Measurements from ENCODE around the gene NKD1. TPM values are rescaled to one million over a fixed set of nuclear protein-coding genes. Genes with fewer than 3 reads are reported as not detected.
A peak's percentile ranks its signal among the peaks of the same experiment; 100 is the strongest.

Gene NKD1
- total and polyA plus RNA-seq, 5 experiments from 2014 or later = 0.07 to 5.9 (median 1.4) TPM

DNA sequence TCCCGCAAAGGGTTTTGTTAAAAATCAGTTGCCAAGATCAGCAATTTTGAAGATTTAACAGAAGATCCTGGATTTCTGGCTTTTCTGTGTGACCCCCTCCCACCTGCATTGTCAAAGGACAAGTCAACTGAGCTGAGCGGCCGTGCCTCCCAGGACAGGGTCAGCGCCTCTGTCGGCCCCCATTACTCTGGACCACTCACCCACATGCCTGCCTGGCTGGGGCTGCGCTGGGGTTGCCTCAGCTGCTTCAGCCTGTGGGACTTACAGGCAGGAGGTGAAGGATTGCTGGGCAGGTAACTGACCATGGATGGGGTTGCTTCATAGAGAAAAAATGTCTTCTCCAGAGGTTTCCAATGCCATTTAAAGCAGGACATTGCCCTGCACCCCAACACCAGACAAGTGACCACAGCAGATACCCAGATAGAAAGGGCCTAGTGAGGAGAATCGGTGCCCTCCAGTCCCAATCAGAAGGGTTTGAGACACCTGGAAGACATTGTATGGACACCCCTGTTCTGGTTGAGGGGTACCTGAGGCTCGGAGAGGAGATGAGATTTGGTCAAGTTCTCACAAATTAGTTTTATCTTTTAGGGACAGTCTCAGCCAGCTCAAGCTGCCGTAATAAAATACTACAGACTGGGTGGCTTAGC, 80.1 kb downstream of the NKD1 start:
- Mint-ChIP-seq H3K9me3 (no peaks in the 10 kb centered on the region), H3K36me3 (peaks cover 0 to 10% (median 3%) of the 10 kb centered on the region in 3 donors), H3K4me3 (no peak overlapping the region), H3K27me3 (peaks cover 0 to 1% (median 0%) of the 10 kb centered on the region in 5 donors), H3K27ac (peak overlapping the region in 1 of 10 donors; percentile 90), H3K4me1 (peaks cover 19 to 45% (median 34%) of the 10 kb centered on the region in 4 donors)
- POLR2A ChIA-PET = interaction anchor here (0.8 to 1.5 kb wide), 3 partner anchors 25 to 106 kb away, joined by 3 read pairs; no protein-coding TSS in a partner anchor
- ATAC-seq = no peak
- DNase-seq = no peak

DNA sequence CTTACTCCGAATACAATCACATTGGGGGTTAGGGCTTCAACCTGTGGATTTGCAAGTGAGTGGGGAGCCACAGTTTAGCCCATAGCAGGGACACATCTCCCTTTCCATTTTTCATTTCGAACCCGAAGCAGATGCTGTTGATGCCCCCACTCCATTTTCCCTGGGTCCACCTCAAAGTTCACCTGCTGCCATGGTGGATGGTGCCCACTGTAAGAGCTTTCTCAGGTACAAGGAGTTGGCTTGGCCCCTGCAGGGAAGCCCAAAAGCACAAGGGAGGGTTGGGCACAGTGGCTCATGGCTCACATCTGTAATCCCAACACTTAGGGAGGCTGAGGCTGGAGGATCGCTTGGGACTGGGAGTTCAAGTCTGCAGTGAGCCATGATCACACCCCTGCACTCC, 81.1 kb downstream of the NKD1 start:
- Mint-ChIP-seq H3K4me1 (peaks cover 14 to 34% (median 25%) of the 10 kb centered on the region in 4 donors), H3K27me3 (peaks cover 0 to 1% (median 0%) of the 10 kb centered on the region in 5 donors), H3K27ac (no peak overlapping the region), H3K36me3 (peaks cover 3 to 16% (median 6%) of the 10 kb centered on the region in 3 donors), H3K4me3 (no peak overlapping the region), H3K9me3 (no peaks in the 10 kb centered on the region)
- DNase-seq (no peak), ATAC-seq (no peak)
- POLR2A ChIA-PET = no interaction called here

DNA sequence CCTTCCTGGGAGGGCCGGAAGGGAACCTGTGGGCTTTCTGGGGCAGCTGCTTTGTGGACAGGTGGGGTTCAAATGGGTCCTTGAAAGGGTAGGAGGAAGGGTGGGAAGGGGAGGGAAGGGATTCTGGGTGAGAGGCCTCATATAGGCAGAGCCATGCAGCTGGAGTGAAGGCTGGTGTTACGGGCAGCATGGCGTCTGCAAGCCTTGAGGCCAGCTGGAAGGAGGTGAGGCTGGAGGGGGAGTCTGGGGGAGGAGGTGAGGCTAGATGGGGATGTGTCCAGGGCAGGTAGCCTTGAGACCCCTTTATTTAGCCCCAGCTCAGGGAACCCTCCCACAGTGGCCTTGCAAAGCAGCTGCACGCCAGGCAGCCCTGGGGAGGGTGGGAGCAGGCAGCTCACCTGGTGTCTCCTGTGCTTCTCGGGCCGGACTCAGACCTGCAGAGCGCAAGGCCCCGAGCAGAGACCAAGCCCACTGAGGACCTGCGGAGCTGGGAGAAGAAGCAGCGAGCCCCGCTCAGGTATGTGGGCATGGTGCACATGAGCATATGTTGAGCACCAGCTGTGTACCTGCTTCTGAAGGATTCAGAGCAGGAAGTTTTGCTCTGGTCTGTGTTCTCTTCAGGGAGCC, 82.3 kb downstream of the NKD1 start:
- DNase-seq (no peak), ATAC-seq (no peak)
- Mint-ChIP-seq H3K4me3 (no peak overlapping the region), H3K9me3 (no peaks in the 10 kb centered on the region), H3K36me3 (peaks cover 5 to 17% (median 7%) of the 10 kb centered on the region in 3 donors), H3K4me1 (peaks cover 13 to 24% (median 22%) of the 10 kb centered on the region in 4 donors), H3K27me3 (peaks cover 0 to 1% (median 0%) of the 10 kb centered on the region in 5 donors), H3K27ac (no peak overlapping the region)
- POLR2A ChIA-PET = interaction anchor here (0.5 kb wide), 1 partner anchor 36 kb away, joined by 3 read pairs; no protein-coding TSS in a partner anchor

DNA sequence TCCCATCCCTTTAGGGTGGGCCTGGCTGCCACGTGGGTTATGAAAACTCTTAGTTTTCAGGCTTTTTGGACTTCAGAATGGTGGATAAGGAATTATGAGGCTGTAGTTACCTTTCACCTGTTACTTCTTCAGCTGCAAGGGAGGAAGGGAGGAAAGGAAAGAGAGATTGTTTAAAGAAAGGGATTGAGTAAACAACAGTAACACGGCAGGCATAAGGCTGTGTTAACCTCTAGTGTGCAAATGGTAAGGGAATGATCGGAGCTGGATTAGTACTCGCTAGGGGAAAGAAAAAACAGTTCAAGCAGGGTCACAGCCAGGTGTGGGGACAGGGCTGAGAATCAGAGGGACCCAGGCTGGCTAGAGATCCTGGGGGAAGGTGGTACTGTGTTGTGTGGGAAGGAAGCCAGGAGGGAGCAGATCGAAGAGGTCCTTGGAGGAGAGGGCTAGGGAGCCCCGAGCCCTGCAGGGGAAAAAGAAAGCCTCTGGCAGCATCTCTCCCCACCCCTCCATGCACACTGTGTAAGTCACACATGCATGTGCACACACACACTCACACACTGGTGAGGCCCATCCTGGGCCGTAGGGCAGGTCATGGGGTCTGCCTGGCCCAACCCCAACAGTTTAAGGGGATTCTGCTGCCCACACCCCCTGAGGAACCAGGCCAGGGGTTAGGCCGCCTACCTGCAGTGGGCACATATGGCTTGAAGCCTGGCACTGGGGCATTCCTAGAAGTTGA, 83.2 kb downstream of the NKD1 start:
- no peak for DNase-seq
- Mint-ChIP-seq H3K9me3 (no peaks in the 10 kb centered on the region), H3K27me3 (peaks cover 0 to 1% (median 0%) of the 10 kb centered on the region in 5 donors), H3K27ac (no peak overlapping the region), H3K4me1 (peaks cover 13 to 23% (median 21%) of the 10 kb centered on the region in 4 donors), H3K36me3 (peaks cover 5 to 17% (median 7%) of the 10 kb centered on the region in 3 donors), H3K4me3 (no peak overlapping the region)
- ATAC-seq = no peak
- POLR2A ChIA-PET = interaction anchor here (0.5 kb wide), 1 partner anchor 37 kb away, joined by 3 read pairs; no protein-coding TSS in a partner anchor

DNA sequence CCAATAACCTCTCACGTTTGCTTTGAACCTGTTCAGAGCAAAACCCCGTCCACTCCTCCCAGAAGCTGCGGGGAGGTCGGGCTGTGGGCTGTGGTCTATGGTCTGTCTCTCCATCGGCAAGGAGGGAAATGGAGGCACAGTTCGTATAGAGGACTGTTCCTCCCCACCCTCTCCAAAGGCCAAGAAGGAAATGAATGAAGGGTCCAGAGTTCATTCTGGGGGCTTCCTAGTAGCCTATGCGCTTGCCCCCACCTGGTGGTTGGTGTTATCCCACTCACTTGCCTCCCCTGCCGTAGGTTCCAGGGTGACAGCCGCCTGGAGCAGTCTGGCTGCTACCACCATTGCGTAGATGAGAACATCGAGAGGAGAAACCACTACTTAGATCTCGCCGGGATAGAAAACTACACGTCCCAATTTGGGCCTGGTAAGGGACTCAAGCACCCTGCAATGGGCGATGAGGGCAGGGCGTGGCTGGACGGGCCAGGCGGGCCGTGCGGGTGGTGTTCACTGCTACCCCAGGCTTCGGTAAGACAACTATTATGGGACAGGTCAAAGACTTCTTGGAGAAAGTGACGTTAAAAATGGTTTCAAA, 83.9 kb downstream of the NKD1 start:
- Mint-ChIP-seq H3K27me3 (peaks cover 0 to 1% (median 0%) of the 10 kb centered on the region in 5 donors), H3K4me3 (no peak overlapping the region), H3K9me3 (no peaks in the 10 kb centered on the region), H3K4me1 (peaks cover 8 to 20% (median 17%) of the 10 kb centered on the region in 4 donors), H3K27ac (peak overlapping the region in 1 of 10 donors; percentile 38), H3K36me3 (peaks cover 5 to 17% (median 7%) of the 10 kb centered on the region in 3 donors)
- DNase-seq (no peak), ATAC-seq (no peak)
- POLR2A ChIA-PET = no interaction called here

DNA sequence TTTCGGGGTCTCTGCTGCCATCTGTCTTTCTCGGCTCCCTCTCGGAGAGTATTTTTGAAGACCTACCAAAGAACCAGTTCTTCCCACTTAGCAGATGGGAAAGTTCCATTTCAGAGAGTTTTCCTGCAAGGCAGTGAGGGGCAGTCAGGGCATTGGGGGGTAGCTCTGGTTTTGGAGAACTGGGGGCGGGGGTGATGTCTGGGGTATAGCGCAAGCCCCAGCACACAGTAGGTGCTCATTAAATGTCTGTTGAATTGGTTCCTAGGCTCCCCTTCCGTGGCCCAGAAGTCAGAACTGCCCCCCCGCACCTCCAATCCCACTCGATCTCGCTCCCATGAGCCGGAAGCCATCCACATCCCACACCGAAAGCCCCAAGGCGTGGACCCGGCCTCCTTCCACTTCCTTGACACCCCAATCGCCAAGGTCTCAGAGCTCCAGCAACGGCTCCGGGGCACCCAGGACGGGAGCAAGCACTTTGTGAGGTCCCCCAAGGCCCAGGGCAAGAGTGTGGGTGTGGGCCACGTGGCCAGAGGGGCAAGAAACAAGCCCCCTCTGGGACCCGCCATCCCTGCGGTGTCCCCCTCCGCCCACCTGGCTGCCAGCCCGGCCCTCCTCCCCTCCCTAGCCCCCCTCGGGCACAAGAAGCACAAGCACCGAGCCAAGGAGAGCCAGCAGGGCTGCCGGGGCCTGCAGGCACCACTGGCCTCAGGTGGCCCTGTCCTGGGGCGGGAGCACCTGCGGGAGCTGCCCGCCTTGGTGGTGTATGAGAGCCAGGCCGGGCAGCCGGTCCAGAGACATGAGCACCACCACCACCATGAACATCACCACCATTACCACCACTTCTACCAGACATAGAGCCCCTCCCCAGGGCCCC, 85.0 kb downstream of the NKD1 start:
- Mint-ChIP-seq H3K27me3 (peaks cover 0 to 1% (median 0%) of the 10 kb centered on the region in 5 donors), H3K4me1 (peaks cover 2 to 12% (median 8%) of the 10 kb centered on the region in 4 donors), H3K4me3 (no peak overlapping the region), H3K9me3 (no peaks in the 10 kb centered on the region), H3K36me3 (peaks cover 5 to 17% (median 7%) of the 10 kb centered on the region in 3 donors), H3K27ac (no peak overlapping the region)
- ATAC-seq (no peak), DNase-seq (no peak)
- POLR2A ChIA-PET = no interaction called here

DNA sequence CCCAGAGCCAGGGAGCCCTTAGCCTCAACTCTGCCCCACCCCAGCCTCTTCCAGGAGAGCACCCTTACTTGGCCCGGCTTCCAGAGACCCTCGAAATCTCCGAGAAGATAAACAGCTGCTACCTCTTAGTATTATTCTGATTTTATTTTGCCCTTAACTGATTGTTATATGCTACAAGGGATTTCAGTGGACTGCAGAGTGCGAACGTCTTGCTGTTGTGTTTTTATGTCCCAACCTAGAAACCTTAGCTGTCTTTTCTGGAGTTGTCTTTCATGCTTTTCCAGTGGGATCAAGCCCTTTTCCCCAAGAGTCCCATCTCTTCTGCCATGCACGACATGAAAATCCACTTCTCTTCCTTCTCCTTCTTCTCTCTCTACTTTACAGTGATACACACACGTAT, 85.9 kb downstream of the NKD1 start:
- ATAC-seq (no peak), DNase-seq (no peak)
- Mint-ChIP-seq H3K4me1 (peaks cover 2 to 12% (median 8%) of the 10 kb centered on the region in 4 donors), H3K27me3 (peaks cover 0 to 1% (median 0%) of the 10 kb centered on the region in 5 donors), H3K27ac (peak overlapping the region in 1 of 10 donors; percentile 59), H3K36me3 (peaks cover 5 to 17% (median 7%) of the 10 kb centered on the region in 3 donors), H3K4me3 (no peak overlapping the region), H3K9me3 (no peaks in the 10 kb centered on the region)
- POLR2A ChIA-PET = no interaction called here

DNA sequence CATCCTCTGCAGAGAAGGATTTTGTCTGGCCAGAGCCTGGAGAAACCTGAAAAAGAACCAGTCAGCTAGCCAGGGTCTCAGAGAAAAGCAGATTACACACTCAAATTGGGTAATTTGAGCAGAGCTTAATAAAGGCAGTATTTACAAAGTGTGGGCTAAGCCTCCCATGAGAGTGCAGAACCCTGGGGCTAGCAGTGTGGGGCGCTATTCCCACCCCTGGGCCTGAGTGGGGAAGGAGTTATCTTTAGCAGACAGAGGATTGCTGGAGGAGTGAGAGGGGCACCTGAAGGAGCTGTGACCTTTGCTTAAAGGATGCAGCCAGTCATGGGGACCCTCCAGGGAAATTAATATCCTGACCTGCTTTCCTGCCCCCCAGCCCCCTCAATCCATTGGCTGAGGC, 86.8 kb downstream of the NKD1 start:
- H3K27me3 Mint-ChIP-seq = peaks cover 0 to 1% (median 0%) of the 10 kb centered on the region in 5 donors
- DNase-seq (no peak), ATAC-seq (no peak)
- POLR2A ChIA-PET = interaction anchor here (0.6 to 1.4 kb wide), 2 partner anchors 10 to 269 kb away, joined by 4 read pairs; no protein-coding TSS in a partner anchor
- H3K9me3 Mint-ChIP-seq = no peaks in the 10 kb centered on the region
- H3K4me3 Mint-ChIP-seq = no peak overlapping the region
- H3K4me1 Mint-ChIP-seq = peaks cover 3 to 12% (median 10%) of the 10 kb centered on the region in 4 donors
- peaks cover 5 to 17% (median 7%) of the 10 kb centered on the region in 3 donors for H3K36me3 Mint-ChIP-seq
- H3K27ac Mint-ChIP-seq = peak overlapping the region in 2 of 10 donors; percentile 52 to 59

DNA sequence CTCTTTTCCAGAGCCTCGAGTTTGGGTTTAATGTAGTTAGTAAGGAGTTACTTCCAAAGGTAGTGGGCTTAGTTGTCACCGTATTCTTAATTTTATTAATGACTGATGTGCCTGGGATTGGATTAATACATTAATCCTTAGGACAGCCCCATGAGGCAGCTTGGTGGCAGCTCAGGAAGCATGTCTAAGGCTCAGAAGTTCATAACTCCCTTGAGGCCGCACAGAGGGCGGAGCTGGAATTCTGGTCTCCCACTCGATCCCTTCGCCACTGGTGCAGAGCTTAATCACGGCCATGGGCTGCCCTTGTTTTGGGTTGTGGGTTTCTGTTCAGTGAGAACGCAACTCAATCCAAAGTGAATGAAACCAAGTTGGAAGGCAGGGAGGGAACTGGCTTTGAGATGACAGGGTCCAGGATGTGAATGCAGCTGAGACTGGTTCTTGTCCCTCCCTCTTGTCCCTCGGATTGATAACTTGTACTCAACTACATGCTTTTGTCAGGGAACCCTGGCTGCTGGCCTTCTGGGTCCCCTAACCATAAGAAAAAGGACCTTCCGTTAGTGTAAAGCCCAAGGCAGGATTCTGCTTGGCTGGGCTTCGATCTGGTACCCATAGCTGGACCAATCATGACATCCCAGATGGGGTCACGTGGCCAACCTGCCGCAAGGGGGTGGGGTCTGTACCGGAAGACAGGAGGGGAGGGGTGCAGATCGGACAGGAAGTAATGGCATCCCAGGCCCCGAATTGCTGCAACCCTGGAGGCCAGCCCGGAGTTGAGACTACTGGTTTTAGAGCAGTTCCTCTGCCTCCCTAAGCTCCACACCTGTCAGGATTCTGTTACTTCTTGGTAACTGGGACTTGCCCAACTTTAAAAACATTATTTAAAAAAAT, 87.6 kb downstream of the NKD1 start:
- H3K4me3 Mint-ChIP-seq = peak overlapping the region in 1 of 10 donors; percentile 43
- H3K27ac Mint-ChIP-seq = peak overlapping the region in 2 of 10 donors; percentile 34 to 38
- DNase-seq (peak in 2 of 10 donors; percentile 12 to 24), ATAC-seq (peak in 1 of 2 donors; percentile 72)
- POLR2A ChIA-PET = interaction anchor here (0.6 to 1.4 kb wide), 2 partner anchors 9 to 270 kb away, joined by 4 read pairs; no protein-coding TSS in a partner anchor
- peaks cover 0 to 1% (median 0%) of the 10 kb centered on the region in 5 donors for H3K27me3 Mint-ChIP-seq
- no peaks in the 10 kb centered on the region for H3K9me3 Mint-ChIP-seq
- peaks cover 5 to 17% (median 7%) of the 10 kb centered on the region in 3 donors for H3K36me3 Mint-ChIP-seq
- H3K4me1 Mint-ChIP-seq = peaks cover 5 to 12% (median 10%) of the 10 kb centered on the region in 4 donors

DNA sequence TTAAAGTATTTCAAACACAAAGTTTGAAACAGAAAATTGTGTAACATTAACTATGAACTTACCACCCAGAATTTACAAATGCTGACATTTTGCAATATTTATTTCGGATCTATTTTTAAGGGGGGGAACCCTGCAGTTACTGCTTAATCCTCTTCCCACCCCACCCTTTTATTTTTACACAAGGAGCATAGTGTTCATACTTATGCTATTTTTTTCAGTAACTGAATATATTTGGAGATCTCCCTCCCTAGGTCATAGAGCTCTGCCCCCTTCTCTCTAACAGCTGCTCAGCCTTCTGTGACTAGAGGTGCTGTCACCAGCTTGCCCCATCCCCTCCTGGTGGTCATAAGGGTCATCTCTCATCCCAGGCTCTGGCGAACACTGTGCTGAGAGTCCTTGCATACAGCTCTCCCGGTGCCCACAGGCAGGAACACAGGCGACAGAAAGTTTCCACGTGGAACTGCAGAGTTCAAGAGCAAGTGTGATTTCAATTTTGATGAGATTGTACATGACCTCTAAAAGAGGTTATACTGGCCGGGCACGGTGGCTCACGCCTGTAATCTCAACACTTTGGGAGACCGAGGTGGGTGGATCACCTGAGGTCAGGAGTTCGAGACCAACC, 88.7 kb downstream of the NKD1 start:
- H3K36me3 Mint-ChIP-seq = peaks cover 4 to 13% (median 5%) of the 10 kb centered on the region in 3 donors
- POLR2A ChIA-PET = no interaction called here
- peak overlapping the region in 3 of 10 donors; percentile 60 to 87 (median 63) for H3K27ac Mint-ChIP-seq

More for the DNA sequence above, 88.7 kb downstream of the NKD1 start:
- Mint-ChIP-seq H3K27me3 (peaks cover 0 to 1% (median 0%) of the 10 kb centered on the region in 5 donors), H3K9me3 (no peaks in the 10 kb centered on the region), H3K4me3 (no peak overlapping the region), H3K4me1 (peaks cover 6 to 12% (median 10%) of the 10 kb centered on the region in 4 donors)
- ATAC-seq (no peak), DNase-seq (no peak)

Measured in naive thymus-derived CD8-positive, alpha-beta T cell (primary cell).